ENCODE results near the gene FCER1G. TPM values are rescaled to one million over a fixed set of nuclear protein-coding genes. Genes with fewer than 3 reads are reported as not detected.

FCER1G gene
- total RNA-seq, 2 donors from 2014 or later: 27.0 to 42.0 TPM

GRCh38 chr1:161185732-161186311 is 29.3 kb upstream of the FCER1G start:
- Histone ChIP-seq H3K36me3 (replicated peaks in 1 of 2; ENCODE audit: insufficient read depth in 1 of 2, low read depth in 2 of 2) (no peaks in the 10 kb centered on the region), H3K4me1 (no peaks in the 10 kb centered on the region), H3K9me3 (no peaks in the 10 kb centered on the region), H3K4me3 (no peak overlapping the region), H3K27ac (peak overlapping the region in 2 of 4 donors; percentile 10 to 69), H3K27me3 (no peaks in the 10 kb centered on the region)
- peak in 1 of 3 donors; percentile 0 for TF ChIP-seq POLR2A (IDR thresholded peaks at IDR 0.05)
- TF ChIP-seq CTCF (IDR thresholded peaks at IDR 0.05): no peak
- 25 to 28% methylated on average over 2 of the region's 2 CpGs for WGBS, 2 donors
- intact Hi-C loops (cut with DNase I): no loop called here
- DNase-seq (peak in 1 of 4 donors; percentile 41), ATAC-seq (no peak)

GRCh38 chr1:161187311-161187710 is 27.8 kb upstream of the FCER1G start:
- TF ChIP-seq POLR2A (IDR thresholded peaks at IDR 0.05) (no peak), CTCF (IDR thresholded peaks at IDR 0.05) (no peak)
- Histone ChIP-seq H3K9me3 (no peaks in the 10 kb centered on the region), H3K4me3 (no peak overlapping the region), H3K4me1 (no peaks in the 10 kb centered on the region), H3K36me3 (replicated peaks in 1 of 2; ENCODE audit: insufficient read depth in 1 of 2, low read depth in 2 of 2) (no peaks in the 10 kb centered on the region), H3K27me3 (no peaks in the 10 kb centered on the region), H3K27ac (no peak overlapping the region)
- 45 to 58% methylated on average over 2 to 3 of the region's 3 CpGs for WGBS, 2 donors
- no peak for DNase-seq
- ATAC-seq: no peak
- intact Hi-C loops (cut with DNase I): no loop called here

GRCh38 chr1:161188381-161188780 is 26.7 kb upstream of the FCER1G start:
- H3K4me1 ChIP-seq: no peaks in the 10 kb centered on the region
- no peak for TF ChIP-seq CTCF (IDR thresholded peaks at IDR 0.05)
- TF ChIP-seq POLR2A (IDR thresholded peaks at IDR 0.05): no peak
- intact Hi-C loops (cut with DNase I): no loop called here
- no peak for ATAC-seq
- no peaks in the 10 kb centered on the region for H3K9me3 ChIP-seq
- no peaks in the 10 kb centered on the region for H3K36me3 ChIP-seq (replicated peaks in 1 of 2; ENCODE audit: insufficient read depth in 1 of 2, low read depth in 2 of 2)
- no peak overlapping the region for H3K27ac ChIP-seq
- no peak overlapping the region for H3K4me3 ChIP-seq
- no peak for DNase-seq
- no peaks in the 10 kb centered on the region for H3K27me3 ChIP-seq
- WGBS, 2 donors: 75 to 83% methylated on average over 6 of the region's 6 CpGs

- no peaks in the 10 kb centered on the region for H3K4me1 ChIP-seq
- ATAC-seq (no peak), DNase-seq (no peak)
- H3K27me3 ChIP-seq: no peaks in the 10 kb centered on the region
- TF ChIP-seq POLR2A (IDR thresholded peaks at IDR 0.05) (no peak), CTCF (IDR thresholded peaks at IDR 0.05) (no peak)
- no peaks in the 10 kb centered on the region for H3K9me3 ChIP-seq
- intact Hi-C loops (cut with DNase I): no loop called here
- 74 to 86% methylated on average over 5 of the region's 5 CpGs for WGBS, 2 donors
- H3K4me3 ChIP-seq: no peak overlapping the region
- no peaks in the 10 kb centered on the region for H3K36me3 ChIP-seq (replicated peaks in 1 of 2; ENCODE audit: insufficient read depth in 1 of 2, low read depth in 2 of 2)
- H3K27ac ChIP-seq: no peak overlapping the region
Observed at GRCh38 chr1:161189036-161189435, 26.1 kb upstream of the FCER1G start.

- Histone ChIP-seq H3K36me3 (replicated peaks in 1 of 2; ENCODE audit: insufficient read depth in 1 of 2, low read depth in 2 of 2) (no peaks in the 10 kb centered on the region), H3K9me3 (no peaks in the 10 kb centered on the region), H3K4me3 (no peak overlapping the region), H3K27ac (no peak overlapping the region), H3K4me1 (no peaks in the 10 kb centered on the region), H3K27me3 (no peaks in the 10 kb centered on the region)
- intact Hi-C loops (cut with DNase I): no loop called here
- TF ChIP-seq CTCF (IDR thresholded peaks at IDR 0.05) (no peak), POLR2A (IDR thresholded peaks at IDR 0.05) (no peak)
- 50% methylated on average over 22 of the region's 22 CpGs; no CpG with 5 or more reads in 1 of the 2 donors for WGBS, 2 donors
- no peak for DNase-seq
- ATAC-seq: no peak
Observed at GRCh38 chr1:161190962-161191521, 24.1 kb upstream of the FCER1G start.

Measured in body of pancreas (tissue), 4 donors.